Muscle layer of duodenum (tissue), 2 donors: ENCODE data around the gene TMSB4X.
"Not testable (repeated sequence)": the region's sequence is repeated elsewhere in the genome, so short reads cannot be mapped to it uniquely, and the experiment has no call there.

ENCODE experiments used
- H3K27ac ChIP-seq: one replicate; pipeline ENCODE4 v1.7.0; 2013; ENCODE audit warnings: mild to moderate bottlenecking, low read length
- H3K27me3 ChIP-seq: one replicate; pipeline ENCODE4 v1.7.0; 2013; ENCODE audit warnings: low read depth, mild to moderate bottlenecking, control low read depth, low read length
- H3K36me3 ChIP-seq, 2 donors: one replicate each; pipeline ENCODE4 v1.7.0; 2013; ENCODE audit warnings: low read length in 2 of 2, control low read depth in 1 of 2, mild to moderate bottlenecking in 1 of 2; ENCODE audit not compliant: insufficient read depth in 2 of 2, control insufficient read depth in 1 of 2
- H3K4me1 ChIP-seq, 2 donors: one replicate each; pipeline ENCODE4 v1.7.0; 2013; ENCODE audit warnings: low read length in 2 of 2, mild to moderate bottlenecking in 2 of 2, control low read depth in 1 of 2, moderate library complexity in 1 of 2; ENCODE audit not compliant: insufficient read depth in 2 of 2, control insufficient read depth in 1 of 2
- H3K4me3 ChIP-seq, 2 donors: one replicate each; pipeline ENCODE4 v1.7.0; 2013; ENCODE audit warnings: low read length in 2 of 2, low read depth in 1 of 2, mild to moderate bottlenecking in 1 of 2
- H3K9me3 ChIP-seq, 2 donors: one replicate each; pipeline ENCODE4 v1.7.0; 2013; ENCODE audit warnings: low read length in 2 of 2, control low read depth in 1 of 2, mild to moderate bottlenecking in 1 of 2; ENCODE audit not compliant: control insufficient read depth in 1 of 2
- donor health status: healthy.

Gene TMSB4X

DNA sequence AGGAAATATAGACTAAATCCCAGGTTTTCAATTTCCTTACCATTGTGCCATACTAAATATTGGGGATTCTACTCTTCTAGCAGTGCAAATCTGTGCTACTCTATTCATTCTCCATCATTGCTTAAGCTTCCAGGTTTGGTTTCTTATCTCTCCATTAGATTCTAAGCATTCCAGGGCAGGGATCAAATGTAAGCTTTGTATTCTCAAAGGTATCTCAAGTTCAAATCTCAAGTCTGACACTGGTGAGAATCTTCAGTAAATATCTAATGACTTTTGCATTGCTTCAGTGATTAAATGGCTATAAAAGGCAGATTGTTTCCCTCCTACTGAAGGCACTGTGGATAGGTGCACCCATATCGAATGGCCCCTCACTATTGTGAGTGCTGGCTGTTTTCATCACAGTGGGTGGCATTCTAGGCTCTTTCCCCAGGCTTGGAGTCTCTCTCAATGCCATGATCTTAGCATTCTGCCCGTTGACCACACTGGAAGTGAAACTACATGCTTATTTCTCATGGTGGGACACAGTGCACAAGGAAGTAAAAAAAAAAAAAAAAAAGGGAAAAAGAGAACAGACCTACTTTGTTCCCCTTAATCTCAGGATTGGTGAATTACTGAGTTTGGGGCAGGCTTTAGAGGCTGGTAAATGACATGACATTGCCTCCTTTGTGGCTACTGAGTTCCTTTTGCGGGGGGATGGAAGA is 40.8 kb downstream of the TMSB4X start:
- Histone ChIP-seq H3K4me1 (peaks cover 3 to 4% of the 10 kb centered on the region in 2 donors), H3K27ac (no peak overlapping the region), H3K4me3 (no peak overlapping the region), H3K9me3 (no peaks in the 10 kb centered on the region), H3K36me3 (no peaks in the 10 kb centered on the region), H3K27me3 (no peaks in the 10 kb centered on the region)

DNA sequence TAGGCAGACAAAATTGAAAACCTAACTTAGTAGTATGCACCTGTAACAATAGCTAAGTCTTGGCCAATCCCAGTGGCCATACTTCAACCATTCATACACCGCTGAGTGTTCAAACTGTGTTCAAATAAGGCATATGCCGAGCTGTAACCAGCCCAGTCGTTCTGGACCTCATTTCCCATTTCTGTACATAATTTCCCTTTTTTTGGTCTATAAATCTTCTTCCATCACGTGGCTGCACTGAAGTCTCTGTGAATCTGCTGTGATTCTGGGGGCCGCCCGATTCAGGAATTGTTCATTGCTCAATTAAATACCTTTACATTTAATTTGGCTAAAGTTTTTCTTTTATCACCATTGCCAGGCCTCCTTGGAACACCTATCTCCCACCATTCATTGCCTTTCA is 41.8 kb downstream of the TMSB4X start:
- H3K4me1 ChIP-seq, H3K4me3 ChIP-seq, H3K27me3 ChIP-seq, H3K9me3 ChIP-seq, H3K27ac ChIP-seq, H3K36me3 ChIP-seq: not testable (repeated sequence)

DNA sequence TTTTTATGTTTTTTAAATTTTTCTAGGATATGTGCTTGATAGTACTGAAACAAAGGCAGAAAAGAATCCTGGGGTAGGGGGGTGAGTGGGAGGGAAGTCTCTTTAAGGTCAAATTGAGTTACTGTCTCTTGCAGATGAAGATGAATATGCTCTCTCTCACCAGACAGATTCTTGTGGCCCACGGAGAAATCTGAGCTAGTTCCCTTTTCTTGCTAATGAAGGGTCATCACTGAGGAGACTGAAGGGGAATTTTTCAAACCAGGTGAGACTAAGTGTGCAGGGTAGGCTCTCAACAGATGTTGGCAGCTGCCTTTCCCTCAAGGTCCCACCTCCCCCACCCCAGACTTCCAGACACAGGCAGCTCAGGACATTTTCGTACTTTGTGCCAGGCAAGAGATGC is 48.0 kb downstream of the TMSB4X start:
- Histone ChIP-seq H3K4me3 (no peak overlapping the region), H3K27ac (no peak overlapping the region), H3K4me1 (no peaks in the 10 kb centered on the region), H3K27me3 (no peaks in the 10 kb centered on the region), H3K36me3 (no peaks in the 10 kb centered on the region), H3K9me3 (no peaks in the 10 kb centered on the region)

DNA sequence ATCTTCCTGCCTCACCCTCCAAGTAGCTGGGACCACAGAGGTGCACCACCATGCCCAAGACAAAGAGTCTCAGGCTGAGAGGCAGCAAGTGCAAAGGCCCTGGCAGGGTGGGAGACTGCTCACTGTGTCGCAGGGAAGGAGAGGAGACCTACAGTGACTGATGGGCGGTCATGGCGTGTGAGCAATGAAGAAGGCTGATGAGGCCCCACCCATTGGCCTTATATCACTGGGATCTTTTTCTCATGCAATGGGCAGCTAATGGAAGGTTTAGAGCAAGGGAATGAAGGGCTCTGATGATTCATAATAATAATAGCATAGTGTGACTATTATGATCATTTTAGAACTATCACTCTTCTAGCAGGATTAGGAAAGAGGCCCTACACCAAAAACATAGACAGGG is 48.7 kb downstream of the TMSB4X start:
- Histone ChIP-seq H3K27me3 (no peaks in the 10 kb centered on the region), H3K4me1 (peaks cover 0 to under 1% of the 10 kb centered on the region in 2 donors), H3K36me3 (no peaks in the 10 kb centered on the region), H3K9me3 (no peaks in the 10 kb centered on the region), H3K27ac (no peak overlapping the region), H3K4me3 (no peak overlapping the region)

DNA sequence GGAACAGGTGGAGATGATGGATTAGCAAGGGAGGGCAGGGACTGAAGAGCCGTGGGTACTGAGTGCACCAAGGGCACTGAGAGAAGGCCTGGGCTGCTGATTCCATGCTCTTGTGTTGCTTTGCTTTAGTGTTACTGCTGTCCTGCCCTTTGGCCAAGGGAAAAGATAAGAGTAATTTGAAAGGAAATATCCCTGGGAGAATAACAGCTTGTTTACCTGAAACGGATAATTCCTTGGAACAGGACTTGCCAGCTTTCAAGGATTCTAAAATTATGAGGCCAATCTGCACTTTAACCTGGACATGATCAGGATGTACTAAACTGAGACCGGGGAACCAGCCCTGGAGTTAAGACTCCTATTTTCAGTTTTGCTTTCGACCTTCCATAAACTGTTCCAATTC is 49.1 kb downstream of the TMSB4X start:
- peaks cover 0 to 3% of the 10 kb centered on the region in 2 donors for H3K4me1 ChIP-seq
- no peaks in the 10 kb centered on the region for H3K27me3 ChIP-seq
- no peak overlapping the region for H3K4me3 ChIP-seq
- H3K36me3 ChIP-seq, result no peaks in the 10 kb centered on the region
- H3K9me3 ChIP-seq, result no peaks in the 10 kb centered on the region
- no peak overlapping the region for H3K27ac ChIP-seq

DNA sequence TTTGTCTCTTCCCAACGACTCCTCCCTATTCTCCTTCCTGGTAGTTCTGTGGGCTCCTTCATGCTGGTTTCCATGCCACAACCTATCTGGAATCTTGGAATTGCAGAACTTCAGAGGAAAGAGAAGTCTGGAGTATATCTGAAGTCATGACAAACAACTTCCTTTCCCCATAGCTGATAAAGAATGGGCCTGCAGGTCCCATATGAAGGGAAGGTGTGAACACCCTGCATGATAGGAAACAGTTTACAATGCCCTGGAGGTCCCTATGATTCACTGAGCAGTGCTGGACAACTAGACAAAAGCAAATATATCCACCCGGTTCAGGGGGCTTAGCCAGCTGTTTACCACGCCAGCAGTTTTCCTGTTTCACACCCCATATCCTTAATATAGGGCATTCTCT is 50.1 kb downstream of the TMSB4X start:
- H3K36me3 ChIP-seq, result no peaks in the 10 kb centered on the region
- peaks cover 0 to 11% of the 10 kb centered on the region in 2 donors for H3K4me1 ChIP-seq
- H3K4me3 ChIP-seq, result no peak overlapping the region
- no peaks in the 10 kb centered on the region for H3K9me3 ChIP-seq
- no peak overlapping the region for H3K27ac ChIP-seq
- H3K27me3 ChIP-seq, result no peaks in the 10 kb centered on the region
